Osteoblast (primary cell): ENCODE data around the gene BBOF1. TPM values are rescaled to one million over a fixed set of nuclear protein-coding genes. Genes with fewer than 3 reads are reported as not detected.
"Not testable (repeated sequence)": the region's sequence is repeated elsewhere in the genome, so short reads cannot be mapped to it uniquely, and the experiment has no call there.

ENCODE experiments used
- DNase-seq: peaks from one replicate; pipeline ENCODE4 v3.0.0; 2011; ENCODE audit warnings: low spot score, mixed read lengths; ENCODE audit not compliant: insufficient read length; ENCODE audit errors: missing footprints
- H2AFZ ChIP-seq: 2 replicates; pipeline ENCODE4 v1.6.0; 2011; ENCODE audit warnings: mild to moderate bottlenecking, low read length
- H3K27ac ChIP-seq: 2 replicates; pipeline ENCODE4 v1.5.1; 2011; ENCODE audit warnings: mild to moderate bottlenecking, low read depth, low read length, moderate library complexity
- H3K27me3 ChIP-seq: 2 replicates; pipeline ENCODE4 v1.6.0; 2012; ENCODE audit warnings: mild to moderate bottlenecking, control low read depth, inconsistent platforms, low read length, moderate library complexity; ENCODE audit not compliant: insufficient read depth
- H3K36me3 ChIP-seq: 2 replicates; pipeline ENCODE4 v1.5.1; 2011; ENCODE audit warnings: mild to moderate bottlenecking, low read length, control low read depth, moderate library complexity; ENCODE audit not compliant: insufficient read depth
- H3K4me1 ChIP-seq: 2 replicates; pipeline ENCODE4 v1.5.1; 2011; ENCODE audit warnings: mild to moderate bottlenecking, low read length, control low read depth, moderate library complexity; ENCODE audit not compliant: insufficient read depth
- H3K4me2 ChIP-seq: 2 replicates; pipeline ENCODE4 v1.6.0; 2011; ENCODE audit warnings: mild to moderate bottlenecking, low read length; ENCODE audit not compliant: insufficient read depth
- H3K4me3 ChIP-seq: fragments of 200-600 bp; sonication (generic); 3 replicates; pipeline ENCODE4 v1.5.1; 2012; ENCODE audit warnings: mild to moderate bottlenecking, low read length, inconsistent platforms; ENCODE audit not compliant: insufficient read depth
- H3K79me2 ChIP-seq: 2 replicates; pipeline ENCODE4 v1.6.0; 2012; ENCODE audit warnings: mild to moderate bottlenecking, low read length, control low read depth, inconsistent platforms; ENCODE audit not compliant: insufficient read depth
- H3K9me3 ChIP-seq: 2 replicates; pipeline ENCODE4 v1.5.1; 2011; ENCODE audit warnings: low read depth, low read length, control low read depth
- H4K20me1 ChIP-seq: 2 replicates; pipeline ENCODE4 v1.6.0; 2012; ENCODE audit warnings: mild to moderate bottlenecking, low read length, control low read depth; ENCODE audit not compliant: insufficient read depth
- CTCF ChIP-seq: IDR thresholded peaks from 2 replicates; pipeline ENCODE4 v1.5.1; 2011; ENCODE audit warnings: mild to moderate bottlenecking, low read depth, low read length, moderate library complexity; ENCODE audit errors: extremely low read depth
- total RNA-seq: library from RNA; depleted of rRNA; stranded (reverse); fragments of >200 nt; gene quantifications from 2 replicates; pipeline ENCODE4 v1.2.3, GENCODE V29; 2012

Gene BBOF1
- total RNA-seq, 1 donor: 14.1 TPM

DNA sequence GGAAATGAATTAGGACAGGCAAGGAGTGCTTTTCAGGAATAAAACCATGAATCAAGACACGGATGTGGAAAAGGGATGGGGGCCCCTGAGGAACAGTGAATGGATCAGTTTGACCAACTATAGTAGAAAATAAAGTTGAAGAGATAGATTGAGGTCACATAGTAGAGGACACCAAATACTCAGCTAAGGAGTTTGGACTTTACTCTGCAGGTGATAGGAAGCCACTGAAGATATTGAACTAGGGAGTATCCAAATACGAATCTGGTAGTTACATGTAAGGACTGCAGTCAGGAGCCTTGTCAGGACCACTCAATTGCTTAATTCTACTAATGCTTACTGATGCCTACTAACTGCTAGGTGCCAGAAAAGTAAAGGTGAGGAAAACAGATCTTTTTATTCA lies 20.4 kb upstream of the BBOF1 start:
- no peaks in the 10 kb centered on the region for H4K20me1 ChIP-seq
- no peak overlapping the region for H3K27ac ChIP-seq

GRCh38 chr14:74005664-74006063 lies 13.5 kb upstream of the BBOF1 start:
- not testable (repeated sequence) for H3K4me2 ChIP-seq, H3K9me3 ChIP-seq, H3K27me3 ChIP-seq, H4K20me1 ChIP-seq, H3K27ac ChIP-seq, DNase-seq, H3K4me3 ChIP-seq, H3K79me2 ChIP-seq, H3K4me1 ChIP-seq, H2AFZ ChIP-seq
- H3K36me3 ChIP-seq: peaks cover 20% of the 10 kb centered on the region

More for the DNA sequence above, 20.4 kb upstream of the BBOF1 start:
- no peaks in the 10 kb centered on the region for H3K4me1 ChIP-seq
- H2AFZ ChIP-seq: no peak overlapping the region
- H3K4me3 ChIP-seq: no peak overlapping the region
- H3K36me3 ChIP-seq: no peaks in the 10 kb centered on the region
- H3K4me2 ChIP-seq: no peak overlapping the region
- H3K27me3 ChIP-seq: no peaks in the 10 kb centered on the region
- no peaks in the 10 kb centered on the region for H3K9me3 ChIP-seq
- no peak for TF ChIP-seq CTCF
- DNase-seq: no peak
- no peaks in the 10 kb centered on the region for H3K79me2 ChIP-seq

GRCh38 chr14:74008843-74009499 lies 10.2 kb upstream of the BBOF1 start:
- H3K4me3 ChIP-seq: no peak overlapping the region
- H3K27me3 ChIP-seq: no peaks in the 10 kb centered on the region
- H3K4me1 ChIP-seq: no peaks in the 10 kb centered on the region
- H3K36me3 ChIP-seq: peaks cover 49% of the 10 kb centered on the region
- H3K4me2 ChIP-seq: no peak overlapping the region
- no peaks in the 10 kb centered on the region for H3K9me3 ChIP-seq
- no peak overlapping the region for H2AFZ ChIP-seq
- no peak overlapping the region for H3K27ac ChIP-seq
- no peak for TF ChIP-seq CTCF
- H3K79me2 ChIP-seq: no peaks in the 10 kb centered on the region
- no peak for DNase-seq
- H4K20me1 ChIP-seq: no peaks in the 10 kb centered on the region

DNA sequence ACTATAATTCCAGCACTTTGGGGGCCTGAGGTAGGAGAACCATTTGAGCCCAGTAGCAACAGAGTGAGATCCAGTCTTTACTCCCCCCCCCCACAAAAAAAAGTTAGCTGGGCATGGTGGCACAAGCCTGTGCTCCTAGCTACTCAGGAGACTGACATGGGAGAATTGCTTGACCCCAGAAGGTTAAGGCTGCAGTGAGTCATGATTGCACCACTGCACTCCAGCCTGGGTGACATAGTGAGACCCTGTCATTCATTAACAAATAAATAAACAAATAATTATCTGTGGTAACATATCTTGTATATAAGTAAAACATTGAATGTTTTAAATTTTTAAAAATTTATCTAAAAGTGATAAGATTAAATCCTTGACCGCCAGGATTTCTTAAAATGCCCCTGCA lies 4.8 kb upstream of the BBOF1 start:
- Histone ChIP-seq H3K4me2 (no peak overlapping the region), H3K79me2 (peaks cover under 1% of the 10 kb centered on the region), H4K20me1 (no peaks in the 10 kb centered on the region), H3K9me3 (no peaks in the 10 kb centered on the region), H3K4me1 (peaks cover 4% of the 10 kb centered on the region), H3K27me3 (no peaks in the 10 kb centered on the region), H2AFZ (no peak overlapping the region), H3K4me3 (no peak overlapping the region), H3K36me3 (peaks cover 38% of the 10 kb centered on the region), H3K27ac (no peak overlapping the region)
- no peak for DNase-seq
- no peak for TF ChIP-seq CTCF
